ENCODE measurements around the gene CENPX. TPM values are rescaled to one million over a fixed set of nuclear protein-coding genes. Genes with fewer than 3 reads are reported as not detected.

CENPX gene
- total and polyA plus RNA-seq, 2 of the 13 experiments (the other 11 are each of a cell fraction or from before 2014, with no cell fraction given) = 92.7 to 170 TPM

GRCh38 chr17:81993729-81994592 is 28.7 kb downstream of the CENPX start (continued):
- peak; percentile 98; the same call in 1 of the 2 replicates for TF ChIP-seq AFF4 (CRISPR knock-in tag; IDR thresholded peaks at IDR 0.05)
- TF ChIP-seq, protein P1, sequence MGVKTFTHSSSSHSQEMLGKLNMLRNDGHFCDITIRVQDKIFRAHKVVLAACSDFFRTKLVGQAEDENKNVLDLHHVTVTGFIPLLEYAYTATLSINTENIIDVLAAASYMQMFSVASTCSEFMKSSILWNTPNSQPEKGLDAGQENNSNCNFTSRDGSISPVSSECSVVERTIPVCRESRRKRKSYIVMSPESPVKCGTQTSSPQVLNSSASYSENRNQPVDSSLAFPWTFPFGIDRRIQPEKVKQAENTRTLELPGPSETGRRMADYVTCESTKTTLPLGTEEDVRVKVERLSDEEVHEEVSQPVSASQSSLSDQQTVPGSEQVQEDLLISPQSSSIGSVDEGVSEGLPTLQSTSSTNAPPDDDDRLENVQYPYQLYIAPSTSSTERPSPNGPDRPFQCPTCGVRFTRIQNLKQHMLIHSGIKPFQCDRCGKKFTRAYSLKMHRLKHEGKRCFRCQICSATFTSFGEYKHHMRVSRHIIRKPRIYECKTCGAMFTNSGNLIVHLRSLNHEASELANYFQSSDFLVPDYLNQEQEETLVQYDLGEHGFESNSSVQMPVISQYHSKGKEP (CRISPR knock-in tag; IDR thresholded peaks at IDR 0.05) = peak; percentile 23; the same call in 1 of the 2 replicates
- peak; percentile 34; the same call in 1 of the 2 replicates for TF ChIP-seq ZNF558 (CRISPR knock-in tag; IDR thresholded peaks at IDR 0.05; ENCODE audit: borderline replicate concordance)
- peak; percentile 85 for TF ChIP-seq WIZ (CRISPR knock-in tag; IDR thresholded peaks at IDR 0.05)
- 0 out of 2 replicates have a peak, but pooled peaks have one; percentile 26 for TF ChIP-seq ZNF484 (CRISPR knock-in tag; IDR thresholded peaks at IDR 0.05; ENCODE audit: borderline replicate concordance, low read depth)
- peak; percentile 94 for TF ChIP-seq SMYD3 (CRISPR knock-in tag; IDR thresholded peaks at IDR 0.05)
- peak; percentile 64 for TF ChIP-seq ZNF749 (CRISPR knock-in tag; IDR thresholded peaks at IDR 0.05; ENCODE audit: borderline replicate concordance)
- peak; percentile 31; the same call in 1 of the 2 replicates for TF ChIP-seq ZSCAN31 (CRISPR knock-in tag; IDR thresholded peaks at IDR 0.05; ENCODE audit: low read depth)
- no peak for TF ChIP-seq KAT2B (IDR thresholded peaks at IDR 0.05; ENCODE audit: borderline replicate concordance, low read depth, low read length)
- TF ChIP-seq, protein P2, sequence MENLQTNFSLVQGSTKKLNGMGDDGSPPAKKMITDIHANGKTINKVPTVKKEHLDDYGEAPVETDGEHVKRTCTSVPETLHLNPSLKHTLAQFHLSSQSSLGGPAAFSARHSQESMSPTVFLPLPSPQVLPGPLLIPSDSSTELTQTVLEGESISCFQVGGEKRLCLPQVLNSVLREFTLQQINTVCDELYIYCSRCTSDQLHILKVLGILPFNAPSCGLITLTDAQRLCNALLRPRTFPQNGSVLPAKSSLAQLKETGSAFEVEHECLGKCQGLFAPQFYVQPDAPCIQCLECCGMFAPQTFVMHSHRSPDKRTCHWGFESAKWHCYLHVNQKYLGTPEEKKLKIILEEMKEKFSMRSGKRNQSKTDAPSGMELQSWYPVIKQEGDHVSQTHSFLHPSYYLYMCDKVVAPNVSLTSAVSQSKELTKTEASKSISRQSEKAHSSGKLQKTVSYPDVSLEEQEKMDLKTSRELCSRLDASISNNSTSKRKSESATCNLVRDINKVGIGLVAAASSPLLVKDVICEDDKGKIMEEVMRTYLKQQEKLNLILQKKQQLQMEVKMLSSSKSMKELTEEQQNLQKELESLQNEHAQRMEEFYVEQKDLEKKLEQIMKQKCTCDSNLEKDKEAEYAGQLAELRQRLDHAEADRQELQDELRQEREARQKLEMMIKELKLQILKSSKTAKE (CRISPR knock-in tag; IDR thresholded peaks at IDR 0.05; ENCODE audit: borderline replicate concordance) = no peak; the same call in 1 of the 2 replicates
- 0 out of 2 replicates have a peak, but pooled peaks have one; percentile 17 for TF ChIP-seq ZSCAN9 (CRISPR knock-in tag; IDR thresholded peaks at IDR 0.05; ENCODE audit: borderline replicate concordance)
- TF ChIP-seq SALL2 (CRISPR knock-in tag; IDR thresholded peaks at IDR 0.05) = no peak
- no peak for TF ChIP-seq ZNF780A (CRISPR knock-in tag; IDR thresholded peaks at IDR 0.05)
- no peak for TF ChIP-seq ONECUT2 (CRISPR knock-in tag; IDR thresholded peaks at IDR 0.05)
- no peak for TF ChIP-seq PPARG (CRISPR knock-in tag; conservative IDR thresholded peaks at IDR 0.05)
- TF ChIP-seq ZNF430 (CRISPR knock-in tag; IDR thresholded peaks at IDR 0.05) = peak; percentile 77
- TF ChIP-seq, protein P3, sequence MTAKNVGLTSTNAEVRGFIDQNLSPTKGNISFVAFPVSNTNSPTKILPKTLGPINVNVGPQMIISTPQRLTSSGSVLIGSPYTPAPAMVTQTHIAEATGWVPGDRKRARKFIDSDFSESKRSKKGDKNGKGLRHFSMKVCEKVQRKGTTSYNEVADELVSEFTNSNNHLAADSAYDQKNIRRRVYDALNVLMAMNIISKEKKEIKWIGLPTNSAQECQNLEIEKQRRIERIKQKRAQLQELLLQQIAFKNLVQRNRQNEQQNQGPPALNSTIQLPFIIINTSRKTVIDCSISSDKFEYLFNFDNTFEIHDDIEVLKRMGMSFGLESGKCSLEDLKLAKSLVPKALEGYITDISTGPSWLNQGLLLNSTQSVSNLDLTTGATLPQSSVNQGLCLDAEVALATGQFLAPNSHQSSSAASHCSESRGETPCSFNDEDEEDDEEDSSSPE (CRISPR knock-in tag; IDR thresholded peaks at IDR 0.05) = 0 out of 2 replicates have a peak, but pooled peaks have one; percentile 36

All from HepG2 (cell line).